BJ (cell line): ENCODE measurements around the gene CCDC74B. TPM values are rescaled to one million over a fixed set of nuclear protein-coding genes. Genes with fewer than 3 reads are reported as not detected.
"Not testable (repeated sequence)": the region's sequence is repeated elsewhere in the genome, so short reads cannot be mapped to it uniquely, and the experiment has no call there.

Source experiments
- CTCF ChIA-PET: fragments of 350-600 bp; formaldehyde crosslinking; extraction: SDS; loops from one replicate; lab custom pipeline; 2021; ENCODE audit warnings: antibody characterized with exemption, inconsistent platforms; lab: Yijun Ruan, JAX
- POLR2A ChIA-PET: fragments of 300-600 bp; sonication (Branson Sonifier 250); formaldehyde crosslinking; extraction: SDS; loops from one replicate; lab custom pipeline; 2021; ENCODE audit warnings: antibody characterized with exemption; lab: Charles Lee
- DNase-seq: peaks from one replicate; pipeline ENCODE4 v3.0.0-alpha.2; 2011; ENCODE audit warnings: low read depth
- H3K27me3 ChIP-seq: 2 replicates; pipeline ENCODE4 v1.6.0; 2011; ENCODE audit warnings: low read length; ENCODE audit not compliant: control insufficient read depth, insufficient read depth
- H3K36me3 ChIP-seq: 2 replicates; pipeline ENCODE4 v1.5.1; 2011; ENCODE audit warnings: low read length; ENCODE audit not compliant: control insufficient read depth, insufficient read depth
- H3K4me3 ChIP-seq: 2 replicates; pipeline ENCODE4 v1.5.1; 2011; ENCODE audit warnings: low read depth, mild to moderate bottlenecking, control low read depth, low read length
- CTCF ChIP-seq: IDR thresholded peaks from 2 replicates; pipeline ENCODE4 v1.5.1; 2011; ENCODE audit warnings: low read depth, mild to moderate bottlenecking, control low read depth, inconsistent platforms, low read length, moderate library complexity; ENCODE audit not compliant: insufficient read depth
- polyA plus RNA-seq: library from polyadenylated mRNA; depleted of rRNA; stranded (reverse); fragments of >200 nt; gene quantifications from 2 replicates; pipeline ENCODE4 v1.2.3, GENCODE V29; 2011

The CCDC74B gene
- polyA plus RNA-seq, 1 experiment = 5.3 TPM

- H3K27me3 ChIP-seq, H3K36me3 ChIP-seq, DNase-seq: not testable (repeated sequence)
- peak within 1 kb of the TSS; percentile 97 for H3K4me3 ChIP-seq
- TF ChIP-seq CTCF = peak; percentile 49
- ChIA-PET POLR2A (interaction anchor here (0.8 kb wide), 1 partner anchor 160 kb away, joined by 3 read pairs; a partner anchor contains a TSS), CTCF (interaction anchor here (1.2 to 4.0 kb wide), 6 partner anchors 9 to 191 kb away, joined by 4 to 16 read pairs (median 6); partner anchors contain the start of gene IMP4)
These were observed 37.2 kb upstream of the CCDC74B start, which contains the start of gene MZT2B for GRCh38 chr2:130181880-130182682. TSS of gene MZT2B (plus strand) at chr2:130182262. CDS start at chr2:130182283, 21 bp downstream.

- Histone ChIP-seq H3K36me3 (peaks cover 5% of the 10 kb centered on the region), H3K4me3 (peak within 1 kb of the TSS; percentile 97), H3K27me3 (no peaks in the 10 kb centered on the region)
- no peak for TF ChIP-seq CTCF
- DNase-seq = peak; percentile 64
- ChIA-PET POLR2A (interaction anchor here (0.6 to 0.8 kb wide), 2 partner anchors 147 to 160 kb away, joined by 3 read pairs; a partner anchor contains a TSS), CTCF (interaction anchor here (0.6 to 4.0 kb wide), 10 partner anchors 8 to 251 kb away, joined by 3 to 16 read pairs (median 4); partner anchors contain the start of gene IMP4)
These were observed 36.5 kb upstream of the CCDC74B start, which contains the start of gene SMPD4 for GRCh38 chr2:130181325-130181879. TSS of gene SMPD4 (minus strand) at chr2:130181602. CDS start at chr2:130176592, 5,010 bp downstream.

GRCh38 chr2:130180404-130181324, 35.8 kb upstream of the CCDC74B start:
- not testable (repeated sequence) for DNase-seq
- POLR2A ChIA-PET = interaction anchor here (0.6 to 0.8 kb wide), 4 partner anchors 148 to 1017 kb away, joined by 3 to 12 read pairs (median 4); partner anchors contain the start of gene IMP4

GRCh38 chr2:130174866-130175265, 30.0 kb upstream of the CCDC74B start:
- H3K27me3 ChIP-seq, POLR2A ChIA-PET, H3K4me3 ChIP-seq, CTCF ChIA-PET, DNase-seq: not testable (repeated sequence)
- peaks cover 14% of the 10 kb centered on the region for H3K36me3 ChIP-seq

More at GRCh38 chr2:130180404-130181324, 35.8 kb upstream of the CCDC74B start:
- CTCF ChIA-PET = interaction anchor here (0.6 to 4.0 kb wide), 10 partner anchors 7 to 250 kb away, joined by 3 to 16 read pairs (median 4); partner anchors contain the start of gene IMP4
- not testable (repeated sequence) for H3K36me3 ChIP-seq, H3K27me3 ChIP-seq
- peak overlapping the region; percentile 97 for H3K4me3 ChIP-seq

- ChIA-PET POLR2A (interaction anchor here (0.6 kb wide), 1 partner anchor 819 kb away, joined by 7 read pairs; no protein-coding TSS in a partner anchor), CTCF (interaction anchor here (1.2 kb wide), 2 partner anchors 11 to 14 kb away, joined by 3 read pairs; partner anchors contain the start of gene SMPD4)
- no peak for DNase-seq
- no peak for TF ChIP-seq CTCF
- Histone ChIP-seq H3K4me3 (no peak overlapping the region), H3K36me3 (peaks cover 19% of the 10 kb centered on the region), H3K27me3 (no peaks in the 10 kb centered on the region)
These were observed 25.0 kb upstream of the CCDC74B start for GRCh38 chr2:130169896-130170295.

GRCh38 chr2:130169163-130169562, 24.3 kb upstream of the CCDC74B start:
- ChIA-PET POLR2A (interaction anchor here (0.6 kb wide), 1 partner anchor 818 kb away, joined by 7 read pairs; no protein-coding TSS in a partner anchor), CTCF (interaction anchor here (0.9 kb wide), 1 partner anchor 13 kb away, joined by 3 read pairs; no protein-coding TSS in a partner anchor)
- peaks cover 17% of the 10 kb centered on the region for H3K36me3 ChIP-seq
- not testable (repeated sequence) for DNase-seq, H3K27me3 ChIP-seq, H3K4me3 ChIP-seq

GRCh38 chr2:130166611-130167010, 21.7 kb upstream of the CCDC74B start:
- POLR2A ChIA-PET, H3K27me3 ChIP-seq, DNase-seq, H3K4me3 ChIP-seq, CTCF ChIA-PET: not testable (repeated sequence)
- H3K36me3 ChIP-seq = peaks cover 19% of the 10 kb centered on the region
